Panc1 (cell line): ENCODE results near the gene STK11IP. TPM values are rescaled to one million over a fixed set of nuclear protein-coding genes. Genes with fewer than 3 reads are reported as not detected.

Experiments used
- ATAC-seq: fragments of 200-7000 bp; cut with Tn5 transposase; 2 replicates; pipeline ENCODE4 v1.9.1; 2020; ENCODE audit warnings: mild to moderate bottlenecking, moderate library complexity
- BruUV-seq: library from RNA; stranded (reverse); fragments of 400-500 nt; replicated peaks from 2 replicates; lab custom pipeline; 2021; lab: Mats Ljungman, UMichigan
- CTCF ChIA-PET: fragments of 300-600 bp; sonication (Branson Sonifier 250); formaldehyde crosslinking; loops from one replicate; lab custom pipeline; 2022; ENCODE audit warnings: antibody characterized with exemption; lab: Charles Lee
- POLR2A ChIA-PET: fragments of 300-600 bp; sonication (Branson Sonifier 250); formaldehyde crosslinking; loops from one replicate; lab custom pipeline; 2022; ENCODE audit warnings: antibody characterized with exemption; lab: Charles Lee
- DNase-seq: peaks from one replicate; pipeline ENCODE4 v3.0.0-alpha.2; 2010; ENCODE audit warnings: low read depth, low spot score
- H3K27ac ChIP-seq: 2 replicates; pipeline ENCODE4 v1.5.1; 2011; ENCODE audit warnings: mild to moderate bottlenecking, low read length, inconsistent platforms
- H3K27me3 ChIP-seq: fragments of 200-500 bp; sonication (Bioruptor generic); 2 replicates; pipeline ENCODE4 v1.6.0; 2014; ENCODE audit warnings: low read length, inconsistent platforms; ENCODE audit not compliant: control insufficient read depth, insufficient read depth
- H3K36me3 ChIP-seq: fragments of 200-500 bp; sonication (Bioruptor generic); 2 replicates; pipeline ENCODE4 v1.5.1; 2014; ENCODE audit warnings: inconsistent platforms, mild to moderate bottlenecking, low read length, moderate library complexity; ENCODE audit not compliant: control insufficient read depth, insufficient read depth
- H3K4me1 ChIP-seq: 2 replicates; pipeline ENCODE4 v1.5.1; 2011; ENCODE audit warnings: inconsistent platforms, mild to moderate bottlenecking, low read length, moderate library complexity; ENCODE audit not compliant: control insufficient read depth, insufficient read depth
- H3K4me3 ChIP-seq, 2 experiments: 2 replicates each; pipeline ENCODE4 v1.5.1; 2011 to 2012; ENCODE audit warnings: low read depth in 2 of 2, low read length in 2 of 2, mild to moderate bottlenecking in 2 of 2, inconsistent platforms in 1 of 2, moderate library complexity in 1 of 2
- H3K9me3 ChIP-seq: fragments of 200-500 bp; sonication (Bioruptor generic); 2 replicates; pipeline ENCODE4 v1.5.1; 2014; ENCODE audit warnings: low read depth, mild to moderate bottlenecking, inconsistent platforms, low read length, moderate library complexity; ENCODE audit not compliant: control insufficient read depth, insufficient read depth
- POLR2AphosphoS5 ChIP-seq: IDR thresholded peaks from 2 replicates; pipeline ENCODE4 v1.6.1; 2012; ENCODE audit warnings: mild to moderate bottlenecking, low read depth, low read length, moderate library complexity
- REST ChIP-seq, 2 experiments: IDR thresholded peaks; 2 replicates each; pipeline ENCODE4 v1.6.1; 2011 to 2012; ENCODE audit warnings: low read depth in 2 of 2, control low read depth in 1 of 2, low read length in 1 of 2, mild to moderate bottlenecking in 1 of 2, moderate library complexity in 1 of 2; ENCODE audit not compliant: insufficient read depth in 1 of 2
- SIN3A ChIP-seq: IDR thresholded peaks from 2 replicates; pipeline ENCODE4 v1.6.1; 2012; ENCODE audit warnings: low read depth, mild to moderate bottlenecking, low read length, moderate library complexity, borderline replicate concordance; ENCODE audit not compliant: insufficient read depth
- TCF7L2 ChIP-seq: IDR thresholded peaks from 2 replicates; pipeline ENCODE4 v1.6.1; 2011; ENCODE audit warnings: mild to moderate bottlenecking, low read depth, low read length, inconsistent platforms
- in situ Hi-C: cut with HindIII; loops from 2 replicates; pipeline ENCODE4 v1.10.0; 2016; ENCODE audit warnings: low sequenced_read_pairs, low pct_unique_long_range_greater_than_20kb
- intact Hi-C: fragments of 100-400 bp; cut with micrococcal nuclease; formaldehyde crosslinking; loops from one replicate; pipeline ENCODE4 v1.10.0; 2022; ENCODE audit not compliant: unreplicated experiment
- total RNA-seq: library from RNA; stranded (reverse); gene quantifications from one replicate; pipeline ENCODE4 v1.2.1, GENCODE V29; 2021; ENCODE audit not compliant: unreplicated experiment
- TF ChIP-seq, protein P1 (sequence below): fragments of 450-650 bp; IDR thresholded peaks from 2 replicates; pipeline ENCODE4 v1.5.1; 2017; ENCODE audit warnings: mild to moderate bottlenecking

STK11IP gene
- total RNA-seq, 1 experiment from 2014 or later: 48.2 TPM

DNA sequence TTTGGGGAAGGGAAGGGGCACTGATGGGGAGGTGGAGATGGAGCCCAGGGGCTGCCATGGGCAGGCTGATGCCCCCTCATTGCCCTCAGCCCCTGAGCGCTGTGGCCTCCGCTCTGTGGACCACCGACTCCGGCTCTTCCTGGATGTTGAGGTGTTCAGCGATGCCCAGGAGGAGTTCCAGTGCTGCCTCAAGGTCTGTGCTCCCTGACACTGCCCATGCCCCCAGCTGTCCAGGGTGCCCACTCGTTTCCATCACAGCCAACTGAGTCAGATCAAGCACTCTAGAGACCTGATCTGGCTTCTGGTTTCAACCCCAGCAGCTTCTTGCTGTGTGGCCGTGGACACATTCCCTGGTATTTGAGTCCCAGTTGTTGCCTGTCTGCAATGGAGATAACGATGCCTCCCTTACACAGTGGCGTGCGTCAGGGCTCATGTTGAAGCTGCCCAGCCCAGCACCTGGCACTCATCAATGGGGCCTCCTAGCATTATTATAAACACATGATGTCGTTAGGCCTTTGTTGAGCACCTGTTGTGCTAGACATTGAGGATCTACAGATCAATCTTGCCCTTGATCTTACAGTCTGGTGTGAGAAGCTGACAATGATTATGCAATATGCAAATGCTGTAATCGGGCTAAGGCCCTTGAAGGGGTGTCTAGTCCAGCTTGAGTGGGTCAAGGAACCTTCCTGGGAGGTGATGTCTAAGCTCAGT lies 14.4 kb downstream of the STK11IP start:
- no peak for DNase-seq
- H3K27me3 ChIP-seq: no peaks in the 10 kb centered on the region
- H3K9me3 ChIP-seq: no peaks in the 10 kb centered on the region
- intact Hi-C loops: no loop called here
- no peak for ATAC-seq
- no peak for TF ChIP-seq SIN3A
- no peak for TF ChIP-seq POLR2AphosphoS5
- no peak for TF ChIP-seq REST (IDR thresholded peaks at IDR 0.05; ENCODE audit: insufficient read depth in 1 of 2, low read depth in 2 of 2, low read length in 1 of 2)
- TF ChIP-seq, protein P1, sequence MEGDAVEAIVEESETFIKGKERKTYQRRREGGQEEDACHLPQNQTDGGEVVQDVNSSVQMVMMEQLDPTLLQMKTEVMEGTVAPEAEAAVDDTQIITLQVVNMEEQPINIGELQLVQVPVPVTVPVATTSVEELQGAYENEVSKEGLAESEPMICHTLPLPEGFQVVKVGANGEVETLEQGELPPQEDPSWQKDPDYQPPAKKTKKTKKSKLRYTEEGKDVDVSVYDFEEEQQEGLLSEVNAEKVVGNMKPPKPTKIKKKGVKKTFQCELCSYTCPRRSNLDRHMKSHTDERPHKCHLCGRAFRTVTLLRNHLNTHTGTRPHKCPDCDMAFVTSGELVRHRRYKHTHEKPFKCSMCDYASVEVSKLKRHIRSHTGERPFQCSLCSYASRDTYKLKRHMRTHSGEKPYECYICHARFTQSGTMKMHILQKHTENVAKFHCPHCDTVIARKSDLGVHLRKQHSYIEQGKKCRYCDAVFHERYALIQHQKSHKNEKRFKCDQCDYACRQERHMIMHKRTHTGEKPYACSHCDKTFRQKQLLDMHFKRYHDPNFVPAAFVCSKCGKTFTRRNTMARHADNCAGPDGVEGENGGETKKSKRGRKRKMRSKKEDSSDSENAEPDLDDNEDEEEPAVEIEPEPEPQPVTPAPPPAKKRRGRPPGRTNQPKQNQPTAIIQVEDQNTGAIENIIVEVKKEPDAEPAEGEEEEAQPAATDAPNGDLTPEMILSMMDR: no peak
- TF ChIP-seq TCF7L2: no peak
- H3K36me3 ChIP-seq: no peaks in the 10 kb centered on the region
- no peak overlapping the region for H3K27ac ChIP-seq
- CTCF ChIA-PET: no interaction called here
- no peaks in the 10 kb centered on the region for H3K4me1 ChIP-seq
- H3K4me3 ChIP-seq: no peak overlapping the region
- POLR2A ChIA-PET: interaction anchor here (0.5 kb wide), 1 partner anchor 11 kb away, joined by 3 read pairs; no protein-coding TSS in a partner anchor
- BruUV-seq: no TSS peak
- in situ Hi-C loops: no loop called here

GRCh38 chr2:219612577-219613286 lies 15.1 kb downstream of the STK11IP start:
- in situ Hi-C loops (no loop called here), intact Hi-C loops (no loop called here)
- BruUV-seq: no TSS peak

More at GRCh38 chr2:219612577-219613286, 15.1 kb downstream of the STK11IP start:
- Histone ChIP-seq H3K36me3 (no peaks in the 10 kb centered on the region), H3K4me1 (no peaks in the 10 kb centered on the region), H3K9me3 (no peaks in the 10 kb centered on the region), H3K27me3 (no peaks in the 10 kb centered on the region), H3K4me3 (no peak overlapping the region), H3K27ac (no peak overlapping the region)
- ChIA-PET POLR2A (interaction anchor here (0.5 kb wide), 1 partner anchor 10 kb away, joined by 3 read pairs; no protein-coding TSS in a partner anchor), CTCF (no interaction called here)
- TF ChIP-seq, protein P1: no peak
- TF ChIP-seq TCF7L2: no peak
- no peak for TF ChIP-seq POLR2AphosphoS5
- no peak for TF ChIP-seq SIN3A
- TF ChIP-seq REST (IDR thresholded peaks at IDR 0.05; ENCODE audit: insufficient read depth in 1 of 2, low read depth in 2 of 2, low read length in 1 of 2): no peak
- ATAC-seq: no peak
- no peak for DNase-seq
